ENCODE results near the gene HOXA9. TPM values are rescaled to one million over a fixed set of nuclear protein-coding genes. Genes with fewer than 3 reads are reported as not detected.

The HOXA9 gene
- 2.0 and 3.9 TPM in 2 replicates for total RNA-seq

- peak; percentile 89 to 97 for DNase-seq (ENCODE audit: low read depth in 2 of 2)
These were observed at the start of gene HOXA9 for GRCh38 chr7:27165089-27165995. TSS of gene HOXA9 (minus strand) at chr7:27165537. CDS start at chr7:27165457, 80 bp downstream.

- DNase-seq (ENCODE audit: low read depth in 2 of 2): no peak
These were observed 49.1 kb upstream of the HOXA9 start for GRCh38 chr7:27214239-27214950.

DNA sequence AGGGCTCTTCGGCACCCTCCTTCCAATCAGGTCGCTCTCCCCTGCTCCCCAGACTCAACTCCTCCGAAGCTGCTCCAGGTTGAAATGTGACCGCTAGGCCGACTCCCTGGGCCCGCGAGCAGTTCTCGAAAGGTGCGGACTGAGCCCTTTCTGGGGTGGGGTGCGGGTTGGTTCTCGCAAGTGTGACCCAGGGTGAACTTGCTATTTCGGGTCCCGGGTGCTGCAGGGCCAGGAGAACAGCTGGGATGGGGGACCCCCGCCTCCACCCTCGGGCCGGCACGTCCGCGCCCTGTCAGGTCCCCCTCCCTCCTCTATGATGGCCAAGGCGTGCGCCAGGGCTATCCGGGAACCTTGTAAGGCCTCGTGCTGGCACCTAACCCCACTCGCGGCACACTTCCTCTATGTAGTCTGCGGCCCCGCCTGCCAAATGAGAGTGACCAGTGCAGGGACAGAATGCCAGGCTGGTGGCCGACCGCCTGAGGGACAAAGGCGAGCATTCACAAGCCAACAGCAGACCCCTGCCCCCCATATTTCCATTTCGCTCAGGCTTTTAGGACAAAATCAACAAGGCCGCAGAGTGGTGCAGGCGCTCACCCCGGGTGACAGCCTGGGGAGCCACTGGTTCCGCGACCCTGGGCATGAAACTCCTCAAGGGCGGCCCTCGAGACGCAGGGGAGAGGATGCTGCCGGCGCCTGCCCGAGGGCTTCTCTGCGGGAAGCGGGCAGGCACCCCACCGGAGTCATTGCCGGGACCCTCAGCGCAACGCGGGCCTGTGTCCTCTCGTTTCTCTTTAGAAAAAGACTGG lies 48.3 kb upstream of the HOXA9 start:
- DNase-seq (ENCODE audit: low read depth in 2 of 2): no peak

GRCh38 chr7:27212497-27213432 lies 47.4 kb upstream of the HOXA9 start:
- DNase-seq (ENCODE audit: low read depth in 2 of 2): no peak

GRCh38 chr7:27211764-27212204 lies 46.4 kb upstream of the HOXA9 start:
- no peak for DNase-seq (ENCODE audit: low read depth in 2 of 2)

DNA sequence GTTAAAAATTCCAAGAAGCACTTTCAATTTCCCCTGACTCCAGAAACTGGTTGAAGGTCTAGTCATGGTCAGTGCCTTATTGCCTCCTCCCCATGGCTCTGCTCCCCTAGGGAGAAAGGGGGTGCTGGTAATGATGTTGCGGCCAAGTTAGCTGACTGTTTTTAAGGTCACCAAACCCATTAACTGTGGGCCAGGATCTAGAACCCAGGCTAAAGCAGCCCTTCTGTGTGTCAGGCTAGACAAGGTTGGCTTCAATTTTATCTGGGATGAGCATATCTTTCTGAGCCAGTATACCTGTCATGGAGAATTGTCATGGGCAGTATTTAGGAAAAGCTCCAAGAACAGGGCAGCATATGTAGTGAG lies 45.7 kb upstream of the HOXA9 start:
- no peak for DNase-seq (ENCODE audit: low read depth in 2 of 2)

- DNase-seq (ENCODE audit: low read depth in 2 of 2): peak; percentile 46 to 51
These were observed 45.2 kb upstream of the HOXA9 start for GRCh38 chr7:27210441-27211083.

- DNase-seq (ENCODE audit: low read depth in 2 of 2): no peak
These were observed 44.6 kb upstream of the HOXA9 start for GRCh38 chr7:27209933-27210440.

- DNase-seq (ENCODE audit: low read depth in 2 of 2): no peak
These were observed 43.7 kb upstream of the HOXA9 start for GRCh38 chr7:27208998-27209397.

DNA sequence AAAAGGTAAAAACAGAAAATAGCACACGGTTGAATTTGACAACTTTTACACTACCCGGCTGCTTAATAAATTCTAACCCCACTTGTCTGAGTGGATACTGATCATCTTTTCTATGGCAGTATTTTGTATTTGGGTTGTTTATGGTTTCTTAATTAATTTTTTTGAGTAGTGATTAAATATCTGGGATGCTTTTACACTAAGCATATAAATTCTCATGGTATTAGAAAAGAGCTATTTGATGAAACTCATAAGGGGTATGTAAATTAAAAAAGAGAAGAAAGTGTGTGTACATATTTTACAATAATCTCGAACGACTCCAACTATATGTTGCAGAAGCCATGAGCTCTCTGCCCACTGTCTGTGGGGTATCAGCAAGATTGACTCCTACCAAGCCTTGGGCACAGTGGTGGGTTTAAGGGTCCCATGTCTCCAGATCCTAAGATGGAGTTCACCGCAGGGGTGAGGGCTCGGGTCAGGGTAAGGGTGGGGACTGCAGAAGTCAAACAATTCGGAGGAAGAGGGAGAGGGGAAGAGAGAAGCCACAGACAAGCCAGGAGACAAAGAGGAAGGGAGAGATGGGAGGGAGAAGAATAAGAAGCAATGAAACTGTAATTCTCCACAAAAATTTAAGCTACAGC lies 42.1 kb upstream of the HOXA9 start:
- no peak for DNase-seq (ENCODE audit: low read depth in 2 of 2)

GRCh38 chr7:27205325-27206280 lies 40.3 kb upstream of the HOXA9 start:
- no peak for DNase-seq (ENCODE audit: low read depth in 2 of 2)

DNA sequence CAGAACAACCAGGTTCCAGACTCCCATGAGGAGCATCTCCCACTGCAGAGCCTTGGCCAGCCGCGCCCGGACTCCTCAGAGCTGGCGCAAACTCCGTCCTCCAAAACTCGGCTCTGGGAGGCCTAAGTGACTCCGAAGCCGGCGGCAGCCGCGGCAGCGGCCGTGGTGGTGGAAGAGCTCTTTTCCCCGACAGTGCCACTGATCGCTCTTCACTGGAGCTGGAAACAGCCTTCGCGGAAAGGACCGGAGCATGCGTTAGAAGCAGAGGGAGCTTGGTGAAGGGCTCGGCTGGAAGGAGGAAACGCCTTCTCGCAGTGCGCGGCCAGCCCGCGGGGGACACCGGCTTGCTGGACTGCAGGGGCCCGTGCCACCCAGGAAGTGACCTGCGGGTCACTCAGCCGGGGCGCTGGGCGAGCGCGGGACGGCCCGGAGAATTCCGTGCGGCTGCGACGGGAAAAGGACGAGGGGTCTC lies 39.5 kb upstream of the HOXA9 start:
- DNase-seq (ENCODE audit: low read depth in 2 of 2): no peak

GRCh38 chr7:27203964-27204594 lies 38.7 kb upstream of the HOXA9 start:
- DNase-seq (ENCODE audit: low read depth in 2 of 2): no peak

DNA sequence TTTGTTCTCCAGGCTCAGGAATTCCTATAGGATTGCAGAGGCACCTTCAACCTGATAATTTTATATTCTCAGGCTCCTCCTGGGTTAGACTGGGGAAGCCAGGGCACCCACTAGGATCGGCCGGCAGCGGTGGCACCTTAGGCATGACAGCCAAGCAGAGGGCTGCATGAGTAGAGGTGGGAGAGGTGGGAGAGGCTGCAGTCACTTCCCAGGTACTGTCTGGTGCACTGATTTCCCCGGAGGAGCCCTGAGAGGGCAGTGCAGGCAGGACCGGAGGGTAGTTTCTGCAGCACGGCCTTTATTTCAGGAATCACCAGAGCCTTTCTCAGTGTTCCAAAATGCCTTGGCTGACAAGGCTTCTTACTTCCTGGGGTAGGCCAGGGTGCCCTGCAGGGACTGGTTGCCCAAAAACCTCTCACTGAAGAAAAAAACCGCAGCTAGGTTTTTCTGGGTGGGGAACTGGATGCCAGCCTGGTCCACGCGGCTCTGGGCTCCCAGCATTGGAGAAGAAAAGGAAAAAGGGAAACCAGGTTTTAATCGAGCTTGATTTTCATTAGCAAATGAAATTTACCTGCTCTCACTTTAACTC lies 38.1 kb upstream of the HOXA9 start:
- DNase-seq (ENCODE audit: low read depth in 2 of 2): no peak

DNA sequence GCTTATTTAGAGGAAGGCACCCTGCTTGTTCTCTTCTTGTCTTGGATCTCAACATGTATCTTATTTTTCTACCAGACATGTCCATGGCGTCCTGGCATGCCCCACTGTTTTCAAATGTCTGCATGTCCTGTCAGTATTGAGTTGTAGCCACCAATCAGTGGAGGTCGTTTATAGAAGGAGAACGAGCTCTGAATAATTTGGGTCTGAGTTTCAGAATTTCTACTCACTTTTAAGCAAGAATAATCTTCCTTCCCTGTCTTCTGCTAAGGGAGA lies 37.5 kb upstream of the HOXA9 start:
- DNase-seq (ENCODE audit: low read depth in 2 of 2): no peak

- DNase-seq (ENCODE audit: low read depth in 2 of 2): no peak
These were observed 36.9 kb upstream of the HOXA9 start for GRCh38 chr7:27202018-27202861.

GRCh38 chr7:27201580-27202017 lies 36.3 kb upstream of the HOXA9 start:
- DNase-seq (ENCODE audit: low read depth in 2 of 2): no peak
